Ovary (tissue), 3 donors: ENCODE data around the gene DPY19L1.

Experiments
- EP300 ChIP-seq: sonication (generic); formaldehyde crosslinking; IDR thresholded peaks from one replicate; pipeline ENCODE4 v1.6.1; 2017; ENCODE audit warnings: antibody characterized with exemption
- POLR2A ChIP-seq: fragments of 450-650 bp; IDR thresholded peaks from one replicate; pipeline ENCODE4 v1.6.1; 2017; ENCODE audit warnings: antibody characterized with exemption, mild to moderate bottlenecking, moderate library complexity
- TF ChIP-seq, protein P1 (sequence below), 3 donors: fragments of 450-650 bp in 2 of 3; fragments of 200-600 bp in 1 of 3; IDR thresholded peaks; one replicate each; pipeline versions ENCODE4 v1.5.1 to v1.8.0; 2016 to 2022; ENCODE audit warnings: antibody characterized with exemption in 3 of 3, mild to moderate bottlenecking in 1 of 3
- donor health status: DM: no; HTN: no; CAD: no.

DNA sequence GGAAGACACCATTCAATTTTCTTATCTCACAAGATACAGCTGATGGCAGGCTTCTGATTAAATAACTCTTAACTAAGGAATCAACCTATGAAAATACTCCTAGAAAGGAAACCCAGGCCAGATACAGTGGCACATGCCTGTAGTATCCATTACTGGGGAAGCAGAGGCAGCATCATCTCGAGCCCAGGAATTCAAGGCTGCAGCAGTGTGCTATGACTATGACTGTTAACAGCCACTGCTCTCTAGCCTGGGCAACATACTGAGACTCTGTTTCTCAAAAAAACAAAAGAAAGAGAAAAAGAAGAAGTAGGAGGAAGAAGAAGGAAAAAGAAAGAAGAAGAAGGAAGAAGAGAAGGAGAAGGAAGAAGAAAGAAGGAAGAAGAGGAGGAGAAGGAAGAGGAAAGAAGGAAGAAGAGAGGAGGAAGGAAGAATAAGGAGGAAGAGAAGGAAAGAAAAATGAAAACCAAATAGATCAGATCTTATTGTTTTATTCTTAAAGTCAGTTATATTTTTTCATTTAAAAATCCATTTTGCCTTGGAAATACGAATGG is 18.0 kb downstream of the DPY19L1 start:
- TF ChIP-seq, protein P1, sequence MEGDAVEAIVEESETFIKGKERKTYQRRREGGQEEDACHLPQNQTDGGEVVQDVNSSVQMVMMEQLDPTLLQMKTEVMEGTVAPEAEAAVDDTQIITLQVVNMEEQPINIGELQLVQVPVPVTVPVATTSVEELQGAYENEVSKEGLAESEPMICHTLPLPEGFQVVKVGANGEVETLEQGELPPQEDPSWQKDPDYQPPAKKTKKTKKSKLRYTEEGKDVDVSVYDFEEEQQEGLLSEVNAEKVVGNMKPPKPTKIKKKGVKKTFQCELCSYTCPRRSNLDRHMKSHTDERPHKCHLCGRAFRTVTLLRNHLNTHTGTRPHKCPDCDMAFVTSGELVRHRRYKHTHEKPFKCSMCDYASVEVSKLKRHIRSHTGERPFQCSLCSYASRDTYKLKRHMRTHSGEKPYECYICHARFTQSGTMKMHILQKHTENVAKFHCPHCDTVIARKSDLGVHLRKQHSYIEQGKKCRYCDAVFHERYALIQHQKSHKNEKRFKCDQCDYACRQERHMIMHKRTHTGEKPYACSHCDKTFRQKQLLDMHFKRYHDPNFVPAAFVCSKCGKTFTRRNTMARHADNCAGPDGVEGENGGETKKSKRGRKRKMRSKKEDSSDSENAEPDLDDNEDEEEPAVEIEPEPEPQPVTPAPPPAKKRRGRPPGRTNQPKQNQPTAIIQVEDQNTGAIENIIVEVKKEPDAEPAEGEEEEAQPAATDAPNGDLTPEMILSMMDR (IDR thresholded peaks at IDR 0.05), result no peak
- TF ChIP-seq EP300 (no peak), POLR2A (no peak)
